Stomach (tissue), 19 donors: ENCODE data around the gene TCERG1. TPM values are rescaled to one million over a fixed set of nuclear protein-coding genes. Genes with fewer than 3 reads are reported as not detected.
A peak's percentile ranks its signal among the peaks of the same experiment; 100 is the strongest.

Experiments used
- DNase-seq, 2 donors: peaks; one replicate each; pipeline versions ENCODE4 v3.0.0 to v3.0.0-alpha.2; 2013 to 2019
- H3K27ac ChIP-seq, 5 donors: fragments of 200-600 bp in 4 of 5; sonication (generic) in 4 of 5; one replicate each; pipeline ENCODE4 v1.5.1; 2013 to 2019; ENCODE audit warnings: mild to moderate bottlenecking in 1 of 5, moderate library complexity in 1 of 5
- H3K27me3 ChIP-seq, 3 donors: fragments of 200-600 bp; sonication (generic); one replicate each; pipeline ENCODE4 v1.5.1; 2017 to 2019; ENCODE audit warnings: mixed run types in 1 of 3
- H3K36me3 ChIP-seq, 4 donors: fragments of 200-600 bp; sonication (generic); 1 replicate in 3 of 4; 2 replicates in 1 of 4; pipeline ENCODE4 v1.5.1; 2016 to 2019
- H3K4me1 ChIP-seq, 4 donors: fragments of 200-600 bp; sonication (generic); one replicate each; pipeline ENCODE4 v1.5.1; 2016 to 2019
- H3K4me3 ChIP-seq, 4 donors: fragments of 200-600 bp; sonication (generic) in 3 of 4; one replicate each; pipeline ENCODE4 v1.5.1; 2016 to 2019; ENCODE audit warnings: mild to moderate bottlenecking in 1 of 4
- H3K9me3 ChIP-seq, 4 donors: fragments of 200-600 bp; sonication (generic); one replicate each; pipeline ENCODE4 v1.5.1; 2016 to 2019
- CTCF ChIP-seq, 7 experiments: fragments of 450-650 bp in 4 of 7; fragments of 200-600 bp in 3 of 7; sonication (generic) in 3 of 7; IDR thresholded peaks; one replicate each; pipeline ENCODE4 v1.5.1; 2016 to 2019; ENCODE audit warnings: antibody characterized with exemption in 7 of 7, control low read depth in 2 of 7, mild to moderate bottlenecking in 1 of 7
- EP300 ChIP-seq: sonication (generic); formaldehyde crosslinking; IDR thresholded peaks from one replicate; pipeline ENCODE4 v1.6.1; 2017; ENCODE audit warnings: antibody characterized with exemption
- POLR2A ChIP-seq, 4 donors: fragments of 450-650 bp; IDR thresholded peaks; one replicate each; pipeline ENCODE4 v1.6.1; 2016; ENCODE audit warnings: antibody characterized with exemption in 4 of 4, control low read depth in 2 of 4, mild to moderate bottlenecking in 1 of 4, moderate library complexity in 1 of 4
- POLR2AphosphoS5 ChIP-seq, 3 donors: sonication (generic); formaldehyde crosslinking; IDR thresholded peaks; one replicate each; pipeline ENCODE4 v1.6.1; 2016; ENCODE audit warnings: antibody characterized with exemption in 3 of 3
- whole genome bisulfite sequencing, 5 donors: extraction: QIAGEN DNeasy Blood & Tissue Kit in 3 of 5; methylation state at CpG; one replicate each; pipeline versions ENCODE4 v1.1.5 to v1.1.7; 2013 to 2018; 5-methylcytosine and 5-hydroxymethylcytosine counted together
- intact Hi-C: fragments of 100-400 bp; cut with DNase I; formaldehyde crosslinking; loops from one replicate; pipeline ENCODE4 v1.15.1; 2023; ENCODE audit warnings: low total_unique reads
- long read RNA-seq, 10 donors: transcript quantifications; one replicate each; lab custom pipeline, GENCODE V29; 2026
- polyA plus RNA-seq, 3 donors: library from polyadenylated mRNA; stranded (reverse); fragments of 200-250 nt; gene quantifications; one replicate each; pipeline ENCODE4 v1.2.3, GENCODE V29; 2013
- total RNA-seq, 5 donors: library from RNA; depleted of rRNA; stranded (reverse); fragments of >200 nt; gene quantifications; one replicate each; pipeline versions ENCODE4 v1.1.0 to v1.2.3, GENCODE V29; 2014 to 2016
- donor health status: healthy with polysubstance abuse.
- donor health status: Bipolar disorder and iron deficiency.
- donor health status: healthy.

Gene TCERG1
- 100 to 1,000 TPM in 2 of 5 donors, 10 to 100 TPM in 3; 49.0 to 120 (median 73.2) TPM for total RNA-seq
- 10 to 100 TPM in 2 of 3 donors, 1 to 10 TPM in 1; 9.9 to 34.7 (median 11.6) TPM for polyA plus RNA-seq
- long read RNA-seq, donor 1, result 0 reads
- long read RNA-seq, donor 2, full-length matches to known transcripts, result 5 of 5 reads
- long read RNA-seq, donor 2, partial matches to known transcripts, result 0 of 5 reads
- long read RNA-seq, donor 2, other reads (novel, unspliced or antisense), result 0 of 5 reads
- long read RNA-seq, donor 3, partial matches to known transcripts, result 16 of 21 reads
- long read RNA-seq, donor 3, other reads (novel, unspliced or antisense), result 0 of 21 reads
- long read RNA-seq, donor 4, result 0 reads
- long read RNA-seq, donor 5, partial matches to known transcripts, result 7 of 7 reads
- long read RNA-seq, donor 5, other reads (novel, unspliced or antisense), result 0 of 7 reads
- long read RNA-seq, donor 6, partial matches to known transcripts, result 8 of 19 reads
- long read RNA-seq, donor 6, other reads (novel, unspliced or antisense), result 0 of 19 reads
- long read RNA-seq, donor 7, partial matches to known transcripts, result 11 of 13 reads
- long read RNA-seq, donor 7, other reads (novel, unspliced or antisense), result 0 of 13 reads
- long read RNA-seq, donor 8, partial matches to known transcripts, result 0 of 3 reads
- long read RNA-seq, donor 8, other reads (novel, unspliced or antisense), result 0 of 3 reads
- long read RNA-seq, donor 9, partial matches to known transcripts, result 10 of 11 reads
- long read RNA-seq, donor 9, other reads (novel, unspliced or antisense), result 0 of 11 reads
- long read RNA-seq, donor 10, partial matches to known transcripts, result 0 of 1 reads
- long read RNA-seq, donor 10, other reads (novel, unspliced or antisense), result 0 of 1 reads

GRCh38 chr5:146446861-146447733, at the start of gene TCERG1:
Gene TCERG1 (plus strand): TSS chr5:146447333. CDS start chr5:146447350, 17 bp downstream.
- Histone ChIP-seq H3K27me3 (no peaks in the 10 kb centered on the region), H3K9me3 (no peaks in the 10 kb centered on the region), H3K36me3 (no peaks in the 10 kb centered on the region), H3K27ac (peak within 1 kb of the TSS; percentile 90 to 96 (median 93)), H3K4me3 (peak within 1 kb of the TSS; percentile 94 to 100 (median 98)), H3K4me1 (peaks cover 9 to 48% (median 37%) of the 10 kb centered on the region in 4 donors)
- TF ChIP-seq CTCF (IDR thresholded peaks at IDR 0.05) (peak in 5 of 7 experiments; percentile 48 to 94 (median 75)), POLR2AphosphoS5 (IDR thresholded peaks at IDR 0.05) (peak; percentile 36 to 81 (median 70)), EP300 (no peak), POLR2A (IDR thresholded peaks at IDR 0.05) (peak in 1 of 4 donors; percentile 23)
- intact Hi-C loops, result no loop called here
- 0 to 1% (median 1%) methylated on average over 54 to 68 of the region's 68 CpGs for WGBS, 5 donors
- peak; percentile 100 for DNase-seq

- WGBS, 5 donors, result 81 to 95% (median 90%) methylated on average over 4 of the region's 4 CpGs
- no peaks in the 10 kb centered on the region for H3K36me3 ChIP-seq
- no peak for TF ChIP-seq CTCF (IDR thresholded peaks at IDR 0.05)
- TF ChIP-seq EP300, result no peak
- no peak for TF ChIP-seq POLR2A (IDR thresholded peaks at IDR 0.05)
- no peak for TF ChIP-seq POLR2AphosphoS5 (IDR thresholded peaks at IDR 0.05)
- peaks cover 0 to 51% (median 0%) of the 10 kb centered on the region in 3 donors for H3K27me3 ChIP-seq
- H3K4me3 ChIP-seq, result no peak overlapping the region
- no peaks in the 10 kb centered on the region for H3K9me3 ChIP-seq
- intact Hi-C loops, result no loop called here
- H3K27ac ChIP-seq, result no peak overlapping the region
- no peaks in the 10 kb centered on the region for H3K4me1 ChIP-seq
- DNase-seq, result no peak
Observed at GRCh38 chr5:146398826-146399225, 48.3 kb upstream of the TCERG1 start.

- Histone ChIP-seq H3K27ac (no peak overlapping the region), H3K27me3 (peaks cover 0 to 50% (median 0%) of the 10 kb centered on the region in 3 donors), H3K4me3 (no peak overlapping the region), H3K4me1 (no peaks in the 10 kb centered on the region), H3K9me3 (no peaks in the 10 kb centered on the region), H3K36me3 (no peaks in the 10 kb centered on the region)
- intact Hi-C loops, result no loop called here
- TF ChIP-seq CTCF (IDR thresholded peaks at IDR 0.05), result no peak
- no peak for TF ChIP-seq EP300
- TF ChIP-seq POLR2AphosphoS5 (IDR thresholded peaks at IDR 0.05), result no peak
- TF ChIP-seq POLR2A (IDR thresholded peaks at IDR 0.05), result no peak
- DNase-seq, result no peak
- whole genome bisulfite sequencing, 5 donors, result 63 to 81% (median 78%) methylated on average over 1 of the region's 1 CpG
Observed at GRCh38 chr5:146399481-146399880, 47.7 kb upstream of the TCERG1 start.
